B cell (primary cell): ENCODE results near the gene AHCY. TPM values are rescaled to one million over a fixed set of nuclear protein-coding genes. Genes with fewer than 3 reads are reported as not detected.

ENCODE experiments used
- ATAC-seq: fragments of 200-7000 bp; cut with Tn5 transposase; one replicate; pipeline ENCODE4 v1.10.0; 2021; ENCODE audit warnings: low read depth, mild to moderate bottlenecking, moderate number of reproducible peaks, moderate library complexity
- CTCF ChIA-PET: fragments of 350-600 bp; sonication (Branson Sonifier 250); formaldehyde crosslinking; loops from one replicate; lab custom pipeline; 2021; ENCODE audit warnings: antibody characterized with exemption, inconsistent platforms; lab: Charles Lee
- POLR2A ChIA-PET: fragments of 350-600 bp; sonication (Branson Sonifier 250); formaldehyde crosslinking; loops from one replicate; lab custom pipeline; 2021; ENCODE audit warnings: antibody characterized with exemption; lab: Charles Lee
- DNase-seq: peaks from one replicate; pipeline ENCODE4 v3.0.0; 2013
- H2AFZ ChIP-seq: 2 replicates; pipeline ENCODE4 v1.6.1; 2012; ENCODE audit warnings: mild to moderate bottlenecking, low read depth, low read length; ENCODE audit not compliant: insufficient read depth, poor library complexity, severe bottlenecking
- H3K27ac ChIP-seq, 2 donors: 1 replicate in 1 of 2; 2 replicates in 1 of 2; pipeline ENCODE4 v1.5.1; 2012 to 2013; ENCODE audit warnings: low read length in 2 of 2, mild to moderate bottlenecking in 2 of 2, moderate library complexity in 1 of 2
- H3K27me3 ChIP-seq, 4 experiments: fragments of 200-600 bp in 1 of 4; sonication (generic) in 1 of 4; replicated peaks in 1 of 4; 1 replicate in 2 of 4; 2 replicates in 2 of 4; pipeline versions ENCODE4 v1.6.1 to v1.7.0; 2013 to 2016; ENCODE audit warnings: low read length in 3 of 4, mild to moderate bottlenecking in 2 of 4, mixed read lengths in 1 of 4, moderate library complexity in 1 of 4; ENCODE audit not compliant: insufficient read depth in 4 of 4, control insufficient read depth in 3 of 4; ENCODE audit errors: control extremely low read depth in 1 of 4
- H3K36me3 ChIP-seq, 2 experiments: replicated peaks in 1 of 2; 1 replicate in 1 of 2; 2 replicates in 1 of 2; pipeline versions ENCODE4 v1.6.1 to v1.7.1; 2013; ENCODE audit warnings: low read length in 1 of 2; ENCODE audit not compliant: insufficient read depth in 2 of 2, control insufficient read depth in 1 of 2; ENCODE audit errors: control extremely low read depth in 1 of 2, extremely low read depth in 1 of 2
- H3K4me1 ChIP-seq, 2 donors: fragments of 200-600 bp in 1 of 2; sonication (generic) in 1 of 2; 1 replicate in 1 of 2; 2 replicates in 1 of 2; pipeline versions ENCODE4 v1.5.1 to v1.6.1; 2013 to 2017; ENCODE audit warnings: low read length in 2 of 2; ENCODE audit not compliant: control insufficient read depth in 2 of 2, insufficient read depth in 2 of 2
- H3K4me2 ChIP-seq: replicated peaks from 2 replicates; pipeline ENCODE3; 2012; ENCODE audit warnings: mild to moderate bottlenecking, low read depth, low read length; ENCODE audit not compliant: poor library complexity, severe bottlenecking
- H3K4me3 ChIP-seq, 5 experiments: fragments of 200-600 bp in 1 of 5; sonication (generic) in 1 of 5; 1 replicate in 3 of 5; 2 replicates in 2 of 5; pipeline versions ENCODE4 v1.5.1 to v1.7.0; 2011 to 2016; ENCODE audit warnings: low read length in 4 of 5, mild to moderate bottlenecking in 4 of 5, low read depth in 2 of 5, control low read depth in 1 of 5, moderate library complexity in 1 of 5; ENCODE audit not compliant: insufficient read depth in 1 of 5; ENCODE audit errors: control extremely low read depth in 1 of 5, extremely low read depth in 1 of 5
- H3K79me2 ChIP-seq: fragments of 200-600 bp; sonication (generic); one replicate; pipeline ENCODE4 v1.6.0; 2016; ENCODE audit warnings: low read length; ENCODE audit not compliant: control insufficient read depth, insufficient read depth
- H3K9ac ChIP-seq: fragments of 200-600 bp; sonication (generic); 2 replicates; pipeline ENCODE4 v1.6.1; 2017; ENCODE audit warnings: mild to moderate bottlenecking, low read length, moderate library complexity
- H3K9me3 ChIP-seq, 3 donors: one replicate each; pipeline versions ENCODE4 v1.6.1 to v1.7.1; 2013; ENCODE audit warnings: low read length in 2 of 3; ENCODE audit not compliant: control insufficient read depth in 2 of 3, insufficient read depth in 1 of 3; ENCODE audit errors: control extremely low read depth in 1 of 3
- H4K20me1 ChIP-seq: 2 replicates; pipeline ENCODE4 v1.6.0; 2012; ENCODE audit warnings: mild to moderate bottlenecking, low read length; ENCODE audit not compliant: insufficient read depth, control insufficient read depth, poor library complexity, severe bottlenecking
- H3K27ac Mint-ChIP-seq: one replicate; pipeline ENCODE4 v1.8.0; 2021; ENCODE audit warnings: mixed read lengths
- H3K27me3 Mint-ChIP-seq: one replicate; pipeline ENCODE4 v1.8.0; 2021; ENCODE audit warnings: mixed read lengths
- H3K4me1 Mint-ChIP-seq: one replicate; pipeline ENCODE4 v1.8.0; 2021; ENCODE audit warnings: mixed read lengths
- H3K4me3 Mint-ChIP-seq: one replicate; pipeline ENCODE4 v1.8.0; 2021; ENCODE audit warnings: mixed read lengths
- H3K9me3 Mint-ChIP-seq: one replicate; pipeline ENCODE4 v1.8.0; 2022; ENCODE audit warnings: mixed read lengths; ENCODE audit not compliant: insufficient read depth
- CTCF ChIP-seq: fragments of 200-600 bp; IDR thresholded peaks from one replicate; pipeline ENCODE4 v1.8.0; 2022; ENCODE audit warnings: antibody characterized with exemption, mild to moderate bottlenecking
- EZH2 ChIP-seq: IDR thresholded peaks from 2 replicates; pipeline ENCODE4 v1.6.1; 2012; ENCODE audit warnings: borderline replicate concordance, low read depth, mild to moderate bottlenecking, moderate library complexity, low read length; ENCODE audit not compliant: insufficient read depth, poor library complexity, severe bottlenecking
- WGBS: methylation state at CpG from one replicate; pipeline ENCODE4 v1.1.5; 2013; ENCODE audit warnings: missing lambda C conversion rate; ENCODE audit not compliant: insufficient coverage; 5-methylcytosine and 5-hydroxymethylcytosine counted together
- intact Hi-C: fragments of 100-400 bp; cut with micrococcal nuclease; formaldehyde crosslinking; loops from one replicate; pipeline ENCODE4 v1.10.0; 2022
- polyA plus RNA-seq: library from polyadenylated mRNA; depleted of rRNA; stranded (reverse); fragments of >200 nt; gene quantifications from 2 replicates; pipeline ENCODE4 v1.2.3, GENCODE V29; 2012
- total RNA-seq, 2 donors: library from RNA; stranded (reverse); fragments of 120-200 nt in 1 of 2; gene quantifications; 1 replicate in 1 of 2; 2 replicates in 1 of 2; pipeline versions ENCODE4 v1.2.3 to v1.2.4, GENCODE V29; 2013 to 2022

AHCY gene
- total and polyA plus RNA-seq, 2 donors (not counting 1 experiment from before 2014, with no cell fraction given): 43.6 to 44.0 TPM

DNA sequence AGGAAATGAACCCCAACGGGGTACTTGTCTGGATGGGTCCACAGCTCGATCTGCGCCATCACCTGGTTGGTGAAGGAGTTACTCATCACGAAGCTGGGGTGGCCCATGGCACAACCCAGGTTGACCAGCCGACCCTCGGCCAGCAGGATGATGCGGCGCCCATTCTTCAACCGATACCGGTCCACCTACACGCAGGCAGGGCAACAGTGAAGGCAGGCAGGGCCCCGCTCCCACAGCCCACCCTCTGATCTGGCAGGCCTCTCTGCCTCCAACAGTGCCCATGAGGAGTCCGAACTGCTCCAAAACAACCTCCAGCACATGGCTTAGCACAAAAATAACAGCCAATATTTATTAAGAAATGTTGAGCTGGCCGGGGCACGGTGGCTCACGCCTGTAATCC lies 17.7 kb downstream of the AHCY start:
- no peak for TF ChIP-seq CTCF
- no peak for TF ChIP-seq EZH2
- Histone ChIP-seq H3K4me3 (no peak overlapping the region), H3K9ac (no peak overlapping the region), H2AFZ (no peak overlapping the region), H3K79me2 (no peaks in the 10 kb centered on the region), H3K4me2 (no peak overlapping the region), H3K4me1 (no peaks in the 10 kb centered on the region), H3K36me3 (peaks cover 7 to 38% of the 10 kb centered on the region in 2 experiments), H4K20me1 (no peaks in the 10 kb centered on the region), H3K9me3 (no peaks in the 10 kb centered on the region), H3K27ac (no peak overlapping the region), H3K27me3 (no peaks in the 10 kb centered on the region)
- Mint-ChIP-seq H3K9me3 (no peaks in the 10 kb centered on the region), H3K27me3 (no peaks in the 10 kb centered on the region), H3K4me3 (no peak overlapping the region), H3K27ac (no peak overlapping the region), H3K4me1 (no peaks in the 10 kb centered on the region)
- ATAC-seq: no peak
- intact Hi-C loops: no loop called here
- ChIA-PET POLR2A (no interaction called here), CTCF (no interaction called here)
- no peak for DNase-seq
- 97% methylated on average over 15 of the region's 16 CpGs for WGBS

DNA sequence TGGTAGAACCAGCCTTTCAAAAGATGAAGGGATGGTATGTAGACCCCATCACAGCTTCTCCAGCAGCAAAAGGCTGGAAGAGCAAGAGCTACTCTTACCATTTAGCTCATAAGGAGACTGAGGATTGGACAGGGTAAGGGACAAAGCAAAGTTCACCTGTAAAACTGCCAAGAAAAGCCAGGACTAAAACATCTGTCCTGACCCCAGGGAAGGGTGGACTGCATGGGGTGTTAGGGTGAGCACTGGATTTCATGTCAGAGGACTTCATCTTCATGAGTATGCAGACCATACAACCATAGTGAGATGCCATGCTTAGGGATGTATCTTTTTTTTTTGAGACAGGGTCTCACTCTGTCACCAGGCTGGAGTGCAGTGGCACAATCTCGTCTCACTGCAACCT lies 19.3 kb downstream of the AHCY start:
- ATAC-seq (no peak), DNase-seq (no peak)
- Histone ChIP-seq H3K27ac (no peak overlapping the region), H3K4me2 (no peak overlapping the region), H3K79me2 (no peaks in the 10 kb centered on the region), H3K9me3 (no peaks in the 10 kb centered on the region), H3K4me3 (no peak overlapping the region), H3K4me1 (no peaks in the 10 kb centered on the region), H3K9ac (no peak overlapping the region), H3K27me3 (no peaks in the 10 kb centered on the region), H2AFZ (no peak overlapping the region), H4K20me1 (no peaks in the 10 kb centered on the region), H3K36me3 (peaks cover 7 to 32% of the 10 kb centered on the region in 2 experiments)
- ChIA-PET CTCF (interaction anchor here (0.6 kb wide), 1 partner anchor 16 kb away, joined by 3 read pairs; no protein-coding TSS in a partner anchor), POLR2A (no interaction called here)
- Mint-ChIP-seq H3K27ac (no peak overlapping the region), H3K9me3 (no peaks in the 10 kb centered on the region), H3K4me3 (no peak overlapping the region), H3K27me3 (no peaks in the 10 kb centered on the region), H3K4me1 (no peaks in the 10 kb centered on the region)
- WGBS: no CpG with 5 or more reads among the region's 1 CpG
- TF ChIP-seq CTCF (no peak), EZH2 (no peak)
- intact Hi-C loops: no loop called here
